ENCODE data around the gene USH1C.

Gene USH1C

GRCh38 chr11:17504330-17505107 is 39.7 kb downstream of the USH1C start:
- DNase-seq (ENCODE audit: low read depth) = peak; percentile 57

DNA sequence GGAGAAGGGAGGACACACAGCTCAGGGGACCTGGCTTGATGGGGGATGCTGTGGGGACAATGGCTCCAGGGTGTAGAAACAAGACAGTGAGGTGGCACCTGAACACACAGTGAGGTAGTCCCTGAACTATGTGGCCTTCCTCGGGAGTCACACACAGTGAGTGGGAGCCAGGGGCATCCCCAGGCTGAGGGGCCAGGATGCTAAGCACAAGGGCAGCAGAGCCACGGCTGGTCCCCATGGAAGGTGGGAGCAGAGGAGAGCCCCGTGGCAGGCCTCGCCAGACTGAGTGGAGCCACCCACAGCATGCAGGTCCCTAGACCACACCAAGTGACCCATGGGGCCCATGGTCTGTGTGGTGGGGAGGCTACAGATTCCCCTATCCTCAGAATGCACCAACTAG is 41.6 kb downstream of the USH1C start:
- DNase-seq (ENCODE audit: low read depth) = no peak

DNA sequence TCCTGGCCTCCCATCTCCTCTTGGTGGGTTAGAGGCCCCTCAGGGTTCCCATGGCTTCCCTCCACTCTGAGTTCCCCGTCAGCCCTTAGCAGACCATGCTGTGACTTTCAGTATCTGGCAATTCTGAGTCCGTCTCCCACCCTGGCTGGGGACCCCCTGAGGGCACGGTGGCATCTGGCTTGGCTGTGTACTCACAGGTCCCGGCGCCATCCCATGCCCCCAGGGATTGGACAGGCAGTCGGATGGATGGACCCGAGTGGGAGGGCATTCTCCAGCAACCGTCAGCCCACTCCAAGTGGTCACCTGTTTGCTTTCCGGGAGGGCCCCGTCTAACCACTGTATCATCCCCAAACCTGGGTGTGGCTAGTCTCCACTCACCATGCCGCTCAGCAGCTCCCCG is 43.5 kb downstream of the USH1C start:
- DNase-seq (ENCODE audit: low read depth) = no peak

GRCh38 chr11:17498475-17498874 is 45.7 kb downstream of the USH1C start:
- no peak for DNase-seq (ENCODE audit: low read depth)

- DNase-seq (ENCODE audit: low read depth) = no peak
Measured at GRCh38 chr11:17498058-17498457, 46.2 kb downstream of the USH1C start.

- DNase-seq (ENCODE audit: low read depth) = no peak
Measured at GRCh38 chr11:17496406-17496805, 47.8 kb downstream of the USH1C start.

DNA sequence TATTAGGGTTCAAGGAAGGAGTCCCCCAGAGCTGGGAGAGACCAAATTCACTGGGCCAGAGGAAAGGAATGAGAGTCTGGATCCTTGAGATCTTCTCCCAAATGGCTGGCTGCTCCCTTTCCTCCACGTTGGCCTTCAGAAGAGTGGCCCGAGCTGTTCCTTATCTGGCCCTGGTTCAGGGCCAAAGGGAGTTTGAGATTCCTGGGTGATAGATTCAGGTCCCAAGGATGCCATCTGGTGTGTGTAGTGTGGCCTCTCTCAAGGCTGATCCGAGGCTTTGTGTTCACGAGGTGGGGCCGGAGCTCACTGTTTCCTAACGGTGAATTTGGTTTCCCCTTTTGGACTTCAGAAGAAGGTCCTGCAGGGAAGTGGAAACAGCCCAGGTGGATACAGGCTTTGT is 50.2 kb downstream of the USH1C start:
- no peak for DNase-seq (ENCODE audit: low read depth)

- no peak for DNase-seq (ENCODE audit: low read depth)
Measured at GRCh38 chr11:17490938-17491337, 53.3 kb downstream of the USH1C start.

- DNase-seq (ENCODE audit: low read depth) = no peak
Measured at GRCh38 chr11:17490232-17490631, 54.0 kb downstream of the USH1C start.

DNA sequence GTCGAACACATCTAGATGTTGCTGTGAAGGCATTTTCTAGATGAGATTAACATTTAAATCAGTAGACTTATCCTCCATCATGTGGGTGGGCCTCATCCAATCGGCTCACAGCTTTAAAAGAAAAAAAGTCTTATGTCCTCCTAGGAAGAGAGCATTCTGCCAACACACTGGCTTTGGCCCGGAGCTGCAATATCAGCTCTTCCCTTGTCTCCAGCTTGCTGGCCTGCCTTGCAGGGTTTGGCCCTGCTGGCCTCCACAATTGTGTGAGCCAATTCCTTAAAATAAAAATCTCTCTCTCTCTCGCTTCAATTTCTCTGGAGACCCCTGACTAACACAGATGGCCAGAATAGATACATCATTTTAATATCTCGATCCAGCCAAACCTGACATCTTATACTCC is 54.5 kb downstream of the USH1C start:
- DNase-seq (ENCODE audit: low read depth) = no peak

- DNase-seq (ENCODE audit: low read depth) = no peak
Measured at GRCh38 chr11:17488563-17488962, 55.7 kb downstream of the USH1C start.

GRCh38 chr11:17486646-17487045 is 57.6 kb downstream of the USH1C start:
- DNase-seq (ENCODE audit: low read depth) = no peak

GRCh38 chr11:17483505-17483904 is 60.7 kb downstream of the USH1C start:
- no peak for DNase-seq (ENCODE audit: low read depth)

GRCh38 chr11:17481905-17482304 is 62.3 kb downstream of the USH1C start:
- DNase-seq (ENCODE audit: low read depth) = no peak

DNA sequence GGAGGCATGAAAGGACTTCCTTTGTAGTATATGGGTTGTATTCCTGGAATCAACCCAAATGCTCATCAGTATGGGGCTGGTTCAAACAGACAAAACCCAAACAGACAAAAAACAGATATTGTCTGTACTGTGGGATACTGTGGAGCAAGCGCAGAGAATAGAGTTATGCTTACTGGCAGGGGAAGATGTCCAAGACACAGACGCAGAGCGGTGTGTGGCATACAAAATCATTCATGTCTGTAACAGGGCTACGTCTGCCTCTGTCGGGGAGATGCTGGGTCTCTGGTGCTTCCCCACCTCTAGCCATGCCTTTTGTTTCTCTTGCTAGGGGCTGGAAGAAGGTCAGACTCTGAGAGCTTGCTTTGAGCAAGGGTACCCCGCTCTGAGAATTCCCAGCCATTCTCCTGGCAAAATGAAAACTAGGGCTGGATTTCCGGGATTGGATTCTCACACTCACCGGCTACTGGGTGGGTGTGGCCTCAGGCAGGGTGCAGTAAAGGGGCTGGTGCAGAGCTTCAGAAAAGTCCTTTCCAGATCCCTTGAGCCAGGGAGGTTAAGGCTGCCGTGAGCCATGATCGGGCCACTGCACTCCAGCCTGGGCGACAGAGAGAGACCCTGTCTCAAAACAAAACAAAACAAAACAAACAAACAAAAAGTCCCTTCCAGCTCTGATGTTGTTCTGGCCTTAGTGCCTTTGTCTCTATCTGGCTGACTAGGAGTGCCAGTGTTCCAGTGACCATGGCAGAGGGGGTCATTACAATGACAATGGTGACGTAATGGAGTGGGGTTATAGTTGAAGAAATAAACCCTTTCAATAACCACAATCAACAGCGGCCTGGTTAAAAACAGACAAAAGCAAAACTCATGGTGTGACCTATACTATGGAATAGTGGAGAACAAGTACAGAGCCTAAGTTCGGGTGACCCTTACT is 64.7 kb downstream of the USH1C start:
- no peak for DNase-seq (ENCODE audit: low read depth)

DNA sequence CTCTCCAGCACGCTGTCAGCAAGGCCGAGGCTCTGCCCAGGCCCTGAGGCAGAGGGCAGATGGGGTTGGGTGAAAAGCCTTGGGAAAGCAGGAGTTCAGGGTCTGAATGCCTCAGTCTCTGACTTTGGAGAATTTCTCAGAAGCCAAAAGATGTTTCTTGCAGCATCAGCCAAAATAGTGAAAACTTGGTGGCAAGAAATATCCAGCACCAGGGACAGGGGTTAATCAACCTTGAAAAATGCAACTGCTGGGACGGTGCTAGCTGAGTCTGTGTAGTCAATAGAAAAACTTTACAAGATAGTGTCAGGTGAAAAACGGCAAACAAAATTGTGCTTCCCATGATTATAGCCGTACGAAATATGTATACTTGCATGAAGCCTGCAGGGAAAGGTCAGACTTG is 66.1 kb downstream of the USH1C start:
- DNase-seq (ENCODE audit: low read depth) = no peak

DNA sequence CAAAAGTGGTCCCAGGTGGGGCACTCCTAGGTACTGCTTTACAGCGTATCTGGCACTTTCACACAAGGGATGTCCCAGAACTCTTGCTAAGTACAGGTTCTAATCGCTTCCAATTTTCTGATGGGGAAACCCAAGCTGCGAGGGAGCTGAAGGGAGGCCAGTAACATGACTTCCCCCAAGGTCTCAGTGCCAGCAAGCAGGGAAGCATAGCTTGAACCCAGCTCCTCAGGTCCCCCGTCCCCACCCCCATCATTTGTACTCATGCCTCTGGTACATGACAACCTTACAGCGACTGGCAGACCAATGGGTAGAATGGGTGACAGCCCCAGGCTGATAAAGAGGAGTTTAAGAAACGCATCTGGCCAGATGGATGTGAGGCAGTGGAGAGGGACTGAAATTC is 66.9 kb downstream of the USH1C start:
- no peak for DNase-seq (ENCODE audit: low read depth)

GRCh38 chr11:17477084-17477333 is 67.2 kb downstream of the USH1C start:
- no peak for DNase-seq (ENCODE audit: low read depth)

DNA sequence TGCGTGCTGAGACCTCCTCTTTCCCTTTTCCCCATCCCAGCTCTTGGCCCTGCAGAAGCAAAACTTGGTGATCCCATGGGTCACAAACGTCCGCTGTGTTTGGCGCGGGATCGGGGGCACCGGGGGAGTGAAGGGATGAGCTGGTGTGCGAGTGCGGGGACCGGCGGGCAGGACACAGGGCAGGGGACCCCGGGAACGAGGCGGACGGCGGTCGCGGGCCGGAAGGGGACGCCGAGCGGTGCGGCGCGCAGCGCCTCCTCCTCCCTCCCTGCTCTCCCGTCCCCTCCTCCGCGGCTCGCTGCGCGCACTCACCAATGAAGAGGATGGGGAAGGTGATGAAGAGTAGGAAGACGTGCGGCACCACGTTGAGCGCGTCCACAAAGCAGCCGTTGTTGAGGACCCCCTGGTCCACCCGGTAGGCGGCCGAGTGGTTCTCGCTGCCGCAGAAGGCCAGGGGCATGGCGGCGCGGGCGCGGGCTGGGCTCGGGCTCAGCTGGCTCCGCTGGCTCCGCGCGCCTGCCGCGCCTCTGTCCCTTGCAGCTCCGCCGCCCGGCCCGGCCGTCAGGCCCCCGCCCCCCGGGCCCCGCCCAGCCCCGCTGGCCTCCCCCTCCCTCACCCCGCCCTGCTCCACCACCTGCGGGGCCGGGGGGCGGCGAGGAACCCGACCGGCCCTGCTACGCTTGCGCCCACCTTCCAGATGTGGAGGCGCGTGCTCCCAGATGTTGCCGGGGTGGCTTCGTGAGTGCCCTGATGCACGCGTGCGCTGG is 67.7 kb downstream of the USH1C start, which contains the start of gene ABCC8:
Gene ABCC8 (minus strand): TSS at position 529 of the 767 bp plus-strand sequence. CDS start 69 bp downstream, at position 460.
- DNase-seq (ENCODE audit: low read depth) = no peak

- no peak for DNase-seq (ENCODE audit: low read depth)
Measured at GRCh38 chr11:17475666-17476316, 68.4 kb downstream of the USH1C start.

DNA sequence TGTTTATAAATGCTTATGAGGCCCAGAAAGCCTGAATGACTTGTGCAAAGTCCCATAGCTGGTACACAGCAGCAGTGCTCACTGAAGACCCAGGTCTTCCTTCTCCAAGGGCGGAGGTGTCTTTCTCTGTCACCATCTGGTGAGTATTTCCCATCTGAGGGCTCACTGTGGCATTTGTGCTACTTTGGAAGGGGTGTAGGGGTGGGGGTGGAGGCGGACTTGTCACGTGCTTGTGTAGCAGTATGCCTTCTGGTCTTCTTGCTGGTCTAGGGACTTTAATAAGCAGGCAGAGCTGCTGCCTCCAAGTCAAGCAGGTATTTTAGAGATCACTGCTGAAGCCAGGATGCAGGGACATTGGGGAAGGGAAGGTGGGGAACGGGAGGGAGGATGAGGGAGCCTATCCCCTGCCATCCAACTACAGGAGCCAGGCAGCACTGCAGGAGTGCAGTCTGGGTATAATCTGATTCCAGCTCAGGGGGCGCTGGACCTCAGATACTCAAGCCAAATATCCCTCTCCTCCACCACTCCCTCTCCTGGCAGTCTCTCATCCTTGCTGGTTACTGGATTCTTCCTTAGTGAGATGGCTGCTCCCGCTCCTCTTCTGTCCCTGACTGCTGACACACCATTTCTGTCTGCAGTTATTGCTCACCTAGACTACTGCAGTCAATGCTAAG is 71.0 kb downstream of the USH1C start:
- DNase-seq (ENCODE audit: low read depth) = no peak

- no peak for DNase-seq (ENCODE audit: low read depth)
Measured at GRCh38 chr11:17472467-17472866, 71.7 kb downstream of the USH1C start.
